H9 (cell line): ENCODE data around the gene RAB1B. TPM values are rescaled to one million over a fixed set of nuclear protein-coding genes. Genes with fewer than 3 reads are reported as not detected.
A peak's percentile ranks its signal among the peaks of the same experiment; 100 is the strongest.

ENCODE experiments used
- DNase-seq: peaks from one replicate; pipeline ENCODE4 v3.0.0-alpha.2; 2017
- H2AFZ ChIP-seq: one replicate; pipeline ENCODE4 v1.6.1; 2013; ENCODE audit warnings: mild to moderate bottlenecking, low read length, control low read depth, moderate library complexity
- H2AK5ac ChIP-seq: 2 replicates; pipeline ENCODE4 v1.6.1; 2013; ENCODE audit warnings: low read length, control low read depth, mixed read lengths; ENCODE audit not compliant: insufficient read length
- H2BK120ac ChIP-seq: one replicate; pipeline ENCODE4 v1.6.1; 2013; ENCODE audit warnings: low read depth, mild to moderate bottlenecking, low read length, control low read depth, inconsistent platforms; ENCODE audit not compliant: poor library complexity, severe bottlenecking
- H2BK12ac ChIP-seq: 2 replicates; pipeline ENCODE4 v1.6.1; 2013; ENCODE audit warnings: low read length, control low read depth, mixed read lengths, low read depth; ENCODE audit not compliant: insufficient read length
- H2BK15ac ChIP-seq: 2 replicates; pipeline ENCODE4 v1.6.1; 2013; ENCODE audit warnings: low read depth, low read length, control low read depth
- H2BK20ac ChIP-seq: one replicate; pipeline ENCODE4 v1.6.1; 2013; ENCODE audit warnings: low read depth, mild to moderate bottlenecking, low read length, control low read depth, inconsistent platforms; ENCODE audit not compliant: poor library complexity, severe bottlenecking
- H2BK5ac ChIP-seq: 2 replicates; pipeline ENCODE4 v1.6.1; 2013; ENCODE audit warnings: low read length, control low read depth, mixed read lengths; ENCODE audit not compliant: insufficient read length
- H3K14ac ChIP-seq: 2 replicates; pipeline ENCODE4 v1.6.1; 2013; ENCODE audit warnings: low read length, control low read depth; ENCODE audit not compliant: insufficient read depth
- H3K18ac ChIP-seq: 2 replicates; pipeline ENCODE4 v1.6.1; 2013; ENCODE audit warnings: low read depth, mild to moderate bottlenecking, mixed read lengths, low read length, control low read depth; ENCODE audit not compliant: insufficient read length
- H3K23ac ChIP-seq: 2 replicates; pipeline ENCODE4 v1.6.1; 2013; ENCODE audit warnings: low read length, control low read depth, mixed read lengths, low read depth; ENCODE audit not compliant: insufficient read length
- H3K23me2 ChIP-seq: 2 replicates; pipeline ENCODE4 v1.6.1; 2013; ENCODE audit warnings: low read depth, mild to moderate bottlenecking, mixed read lengths, low read length, control low read depth; ENCODE audit not compliant: insufficient read length, poor library complexity, severe bottlenecking
- H3K27ac ChIP-seq: 2 replicates; pipeline ENCODE4 v1.5.1; 2013; ENCODE audit warnings: low read length, control low read depth, mixed read lengths, low read depth; ENCODE audit not compliant: insufficient read length
- H3K27me3 ChIP-seq: 2 replicates; pipeline ENCODE4 v1.6.1; 2013; ENCODE audit warnings: low read length, control low read depth, inconsistent platforms; ENCODE audit not compliant: insufficient read depth
- H3K4ac ChIP-seq: 2 replicates; pipeline ENCODE4 v1.6.1; 2013; ENCODE audit warnings: low read depth, mild to moderate bottlenecking, control low read depth, inconsistent platforms, low read length, moderate library complexity
- H3K4me1 ChIP-seq: 2 replicates; pipeline ENCODE4 v1.6.1; 2013; ENCODE audit warnings: low read length, control low read depth, inconsistent platforms; ENCODE audit not compliant: insufficient read depth
- H3K4me2 ChIP-seq: 2 replicates; pipeline ENCODE4 v1.6.1; 2013; ENCODE audit warnings: low read length, control low read depth, mixed read lengths; ENCODE audit not compliant: insufficient read length, insufficient read depth
- H3K56ac ChIP-seq: 2 replicates; pipeline ENCODE4 v1.6.1; 2013; ENCODE audit warnings: low read depth, mild to moderate bottlenecking, mixed read lengths, low read length, control low read depth; ENCODE audit not compliant: insufficient read length
- H3K79me1 ChIP-seq: 2 replicates; pipeline ENCODE4 v1.6.1; 2013; ENCODE audit warnings: low read depth, mild to moderate bottlenecking, moderate library complexity, low read length, control low read depth, inconsistent platforms; ENCODE audit not compliant: insufficient read depth, poor library complexity, severe bottlenecking
- H3K79me2 ChIP-seq: 2 replicates; pipeline ENCODE4 v1.6.1; 2013; ENCODE audit warnings: low read length, control low read depth, inconsistent platforms; ENCODE audit not compliant: insufficient read depth
- H3K9ac ChIP-seq: 2 replicates; pipeline ENCODE4 v1.6.1; 2013; ENCODE audit warnings: low read length, control low read depth, mixed read lengths; ENCODE audit not compliant: insufficient read length; ENCODE audit errors: extremely low read depth
- H3K9me3 ChIP-seq: one replicate; pipeline ENCODE4 v1.6.1; 2013; ENCODE audit warnings: low read depth, low read length, inconsistent platforms; ENCODE audit not compliant: control insufficient read depth
- H3T11ph ChIP-seq: one replicate; pipeline ENCODE4 v1.6.1; 2013; ENCODE audit warnings: mild to moderate bottlenecking, low read length, control low read depth, inconsistent platforms
- H4K20me1 ChIP-seq: one replicate; pipeline ENCODE4 v1.6.1; 2013; ENCODE audit not compliant: control insufficient read depth, insufficient read length, insufficient read depth
- H4K5ac ChIP-seq: 2 replicates; pipeline ENCODE4 v1.6.1; 2013; ENCODE audit warnings: low read depth, mild to moderate bottlenecking, mixed read lengths, low read length, control low read depth; ENCODE audit not compliant: insufficient read length
- H4K8ac ChIP-seq: replicated peaks from 2 replicates; pipeline ENCODE4 v1.6.1; 2013; ENCODE audit warnings: low read length, control low read depth, mixed read lengths, low read depth; ENCODE audit not compliant: insufficient read length
- H4K91ac ChIP-seq: 2 replicates; pipeline ENCODE4 v1.6.1; 2013; ENCODE audit warnings: low read depth, mild to moderate bottlenecking, moderate library complexity, mixed read lengths, low read length, control low read depth; ENCODE audit not compliant: insufficient read length
- H3K27ac Mint-ChIP-seq, 3 experiments: 2 replicates in 2 of 3; 3 replicates in 1 of 3; pipeline ENCODE4 v1.8.0; 2020 to 2021; ENCODE audit warnings: mixed read lengths in 3 of 3, mild to moderate bottlenecking in 1 of 3, moderate library complexity in 1 of 3
- H3K27me3 Mint-ChIP-seq: 2 replicates; pipeline ENCODE4 v1.8.0; 2021; ENCODE audit warnings: low read depth, mild to moderate bottlenecking, moderate library complexity, mixed read lengths
- H3K36me3 Mint-ChIP-seq, 3 experiments: 2 replicates in 2 of 3; 3 replicates in 1 of 3; pipeline ENCODE4 v1.8.0; 2020 to 2021; ENCODE audit warnings: low read depth in 3 of 3, mixed read lengths in 3 of 3; ENCODE audit not compliant: insufficient read depth in 1 of 3
- H3K4me1 Mint-ChIP-seq, 2 experiments: 2 replicates each; pipeline ENCODE4 v1.8.0; 2020; ENCODE audit warnings: mixed read lengths in 2 of 2
- H3K4me3 Mint-ChIP-seq, 2 experiments: 2 replicates in 1 of 2; 3 replicates in 1 of 2; pipeline ENCODE4 v1.8.0; 2020 to 2021; ENCODE audit warnings: mild to moderate bottlenecking in 2 of 2, mixed read lengths in 2 of 2, moderate library complexity in 1 of 2
- H3K9me3 Mint-ChIP-seq, 2 experiments: 2 replicates in 1 of 2; 3 replicates in 1 of 2; pipeline ENCODE4 v1.8.0; 2020; ENCODE audit warnings: mild to moderate bottlenecking in 2 of 2, mixed read lengths in 2 of 2, moderate library complexity in 1 of 2
- WGBS: extraction: QIAGEN DNeasy Blood & Tissue Kit; methylation state at CpG from one replicate; pipeline ENCODE4 v1.1.7; 2013; ENCODE audit warnings: missing lambda C conversion rate, low lambda C conversion rate, mixed read lengths; ENCODE audit not compliant: insufficient read length; ENCODE audit errors: extremely low coverage; 5-methylcytosine and 5-hydroxymethylcytosine counted together
- total RNA-seq: library from RNA; stranded (reverse); gene quantifications from 2 replicates; pipeline ENCODE4 v1.2.1, GENCODE V29; 2021
- TF ChIP-seq, protein P1 (sequence below): fragments of 200-600 bp; sonication (generic); conservative IDR thresholded peaks from 3 replicates; pipeline ENCODE4 v1.8.0; 2021; ENCODE audit warnings: antibody characterized with exemption, mild to moderate bottlenecking

Gene RAB1B
- total RNA-seq, 1 experiment from 2014 or later = 118 TPM

- H3K18ac ChIP-seq = peak overlapping the region; percentile 3
- H3K23ac ChIP-seq = no peak overlapping the region
- H3T11ph ChIP-seq = no peak overlapping the region
- H2AFZ ChIP-seq = no peak overlapping the region
- no peaks in the 10 kb centered on the region for H3K4me1 ChIP-seq
- no peaks in the 10 kb centered on the region for H3K23me2 ChIP-seq
- H4K8ac ChIP-seq = no peak overlapping the region
- no CpG with 5 or more reads among the region's 11 CpGs for WGBS
- H3K4ac ChIP-seq = no peak overlapping the region
- no peak overlapping the region for H2BK15ac ChIP-seq
- Mint-ChIP-seq H3K4me1 (peaks cover 15 to 29% of the 10 kb centered on the region in 2 experiments), H3K9me3 (peaks cover 14 to 20% of the 10 kb centered on the region in 2 experiments), H3K36me3 (peaks cover 8 to 18% (median 16%) of the 10 kb centered on the region in 3 experiments), H3K27ac (no peak overlapping the region), H3K4me3 (no peak overlapping the region; a peak in 1 of 5 replicates), H3K27me3 (peaks cover 21% of the 10 kb centered on the region)
- no peak overlapping the region for H4K5ac ChIP-seq
- no peak overlapping the region for H3K9ac ChIP-seq
- H3K27me3 ChIP-seq = no peaks in the 10 kb centered on the region
- H2BK20ac ChIP-seq = no peak overlapping the region
- H2BK5ac ChIP-seq = no peak overlapping the region
- no peak overlapping the region for H3K4me2 ChIP-seq
- no peak overlapping the region for H3K56ac ChIP-seq
- no peaks in the 10 kb centered on the region for H3K79me1 ChIP-seq
- no peak overlapping the region for H2BK120ac ChIP-seq
- no peaks in the 10 kb centered on the region for H3K9me3 ChIP-seq
- no peaks in the 10 kb centered on the region for H4K20me1 ChIP-seq
- no peak overlapping the region for H4K91ac ChIP-seq
- H2BK12ac ChIP-seq = no peak overlapping the region
- no peak overlapping the region for H3K27ac ChIP-seq
- no peak for DNase-seq
- TF ChIP-seq, protein P1, sequence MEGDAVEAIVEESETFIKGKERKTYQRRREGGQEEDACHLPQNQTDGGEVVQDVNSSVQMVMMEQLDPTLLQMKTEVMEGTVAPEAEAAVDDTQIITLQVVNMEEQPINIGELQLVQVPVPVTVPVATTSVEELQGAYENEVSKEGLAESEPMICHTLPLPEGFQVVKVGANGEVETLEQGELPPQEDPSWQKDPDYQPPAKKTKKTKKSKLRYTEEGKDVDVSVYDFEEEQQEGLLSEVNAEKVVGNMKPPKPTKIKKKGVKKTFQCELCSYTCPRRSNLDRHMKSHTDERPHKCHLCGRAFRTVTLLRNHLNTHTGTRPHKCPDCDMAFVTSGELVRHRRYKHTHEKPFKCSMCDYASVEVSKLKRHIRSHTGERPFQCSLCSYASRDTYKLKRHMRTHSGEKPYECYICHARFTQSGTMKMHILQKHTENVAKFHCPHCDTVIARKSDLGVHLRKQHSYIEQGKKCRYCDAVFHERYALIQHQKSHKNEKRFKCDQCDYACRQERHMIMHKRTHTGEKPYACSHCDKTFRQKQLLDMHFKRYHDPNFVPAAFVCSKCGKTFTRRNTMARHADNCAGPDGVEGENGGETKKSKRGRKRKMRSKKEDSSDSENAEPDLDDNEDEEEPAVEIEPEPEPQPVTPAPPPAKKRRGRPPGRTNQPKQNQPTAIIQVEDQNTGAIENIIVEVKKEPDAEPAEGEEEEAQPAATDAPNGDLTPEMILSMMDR = no peak
- no peak overlapping the region for H2AK5ac ChIP-seq
- no peaks in the 10 kb centered on the region for H3K79me2 ChIP-seq
- H3K14ac ChIP-seq = no peak overlapping the region
Observed at GRCh38 chr11:66322732-66323427, 54.4 kb downstream of the RAB1B start.
